GM06990 (cell line): Measurements from ENCODE around the gene PSMB11.

Experiments used
- DNase-seq: peaks from one replicate; pipeline ENCODE4 v3.0.0-alpha.2; 2011; ENCODE audit not compliant: insufficient read length; ENCODE audit errors: extremely low read depth
- H3K27me3 ChIP-seq: replicated peaks from 2 replicates; pipeline ENCODE4 v1.6.0; 2011; ENCODE audit warnings: low read length; ENCODE audit not compliant: control insufficient read depth, insufficient read depth
- H3K36me3 ChIP-seq: 2 replicates; pipeline ENCODE4 v1.5.1; 2011; ENCODE audit warnings: low read length; ENCODE audit not compliant: control insufficient read depth, insufficient read depth
- H3K4me3 ChIP-seq: replicated peaks from 2 replicates; pipeline ENCODE4 v1.5.1; 2011; ENCODE audit warnings: low read depth, mild to moderate bottlenecking, control low read depth, low read length
- TF ChIP-seq, protein P1 (sequence below): IDR thresholded peaks from 2 replicates; pipeline ENCODE4 v1.5.1; 2011; ENCODE audit warnings: low read length, control low read depth, mild to moderate bottlenecking, inconsistent platforms; ENCODE audit not compliant: insufficient read depth, poor library complexity, severe bottlenecking

PSMB11 gene

DNA sequence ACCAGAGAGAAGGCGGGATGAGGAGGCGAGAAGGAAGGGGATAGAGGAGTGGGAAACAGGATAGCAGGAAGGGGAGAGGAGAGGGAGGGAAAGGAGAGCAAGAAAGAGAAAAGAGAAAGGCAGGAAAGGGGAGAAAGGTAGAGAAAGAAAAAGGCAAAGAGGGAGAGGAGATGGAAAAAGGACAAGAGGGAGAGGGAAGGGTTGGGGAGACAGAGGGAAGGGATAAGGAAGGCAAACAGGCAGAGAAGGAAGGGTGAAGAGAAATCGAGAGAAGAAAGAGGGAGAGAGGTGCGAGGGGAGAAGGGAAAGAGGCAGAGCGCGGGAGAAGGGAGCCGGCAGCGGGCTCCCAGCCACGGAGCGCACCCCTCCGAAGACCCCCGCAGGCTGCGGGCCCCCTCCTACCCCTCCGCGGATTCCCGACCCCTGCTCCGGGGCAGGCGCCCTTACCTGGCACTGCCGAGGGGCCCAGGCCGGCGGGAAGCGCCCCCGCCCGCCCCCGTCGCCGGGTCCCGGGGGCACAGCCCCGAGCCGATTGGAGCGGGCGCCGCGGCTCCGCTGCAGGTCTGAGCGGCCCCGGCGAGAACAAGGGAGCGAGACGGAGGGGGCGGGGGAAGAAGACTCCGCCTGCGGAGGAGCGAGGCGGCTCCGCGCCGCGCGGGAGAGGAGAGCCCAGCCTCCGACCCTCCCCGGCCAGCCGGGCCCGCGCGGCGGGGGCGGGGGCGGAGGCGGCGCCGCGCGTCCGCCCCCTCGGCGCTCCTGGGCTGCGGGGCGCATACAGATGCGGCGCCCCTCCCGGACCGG lies 15.1 kb downstream of the PSMB11 start, which contains the start of gene CDH24:
TSS of gene CDH24 (minus strand) at position 565 of the 801 bp plus-strand sequence. CDS start 1,787 bp downstream, outside the sequence.
- H3K4me3 ChIP-seq = peak within 1 kb of the TSS; percentile 61
- TF ChIP-seq, protein P1, sequence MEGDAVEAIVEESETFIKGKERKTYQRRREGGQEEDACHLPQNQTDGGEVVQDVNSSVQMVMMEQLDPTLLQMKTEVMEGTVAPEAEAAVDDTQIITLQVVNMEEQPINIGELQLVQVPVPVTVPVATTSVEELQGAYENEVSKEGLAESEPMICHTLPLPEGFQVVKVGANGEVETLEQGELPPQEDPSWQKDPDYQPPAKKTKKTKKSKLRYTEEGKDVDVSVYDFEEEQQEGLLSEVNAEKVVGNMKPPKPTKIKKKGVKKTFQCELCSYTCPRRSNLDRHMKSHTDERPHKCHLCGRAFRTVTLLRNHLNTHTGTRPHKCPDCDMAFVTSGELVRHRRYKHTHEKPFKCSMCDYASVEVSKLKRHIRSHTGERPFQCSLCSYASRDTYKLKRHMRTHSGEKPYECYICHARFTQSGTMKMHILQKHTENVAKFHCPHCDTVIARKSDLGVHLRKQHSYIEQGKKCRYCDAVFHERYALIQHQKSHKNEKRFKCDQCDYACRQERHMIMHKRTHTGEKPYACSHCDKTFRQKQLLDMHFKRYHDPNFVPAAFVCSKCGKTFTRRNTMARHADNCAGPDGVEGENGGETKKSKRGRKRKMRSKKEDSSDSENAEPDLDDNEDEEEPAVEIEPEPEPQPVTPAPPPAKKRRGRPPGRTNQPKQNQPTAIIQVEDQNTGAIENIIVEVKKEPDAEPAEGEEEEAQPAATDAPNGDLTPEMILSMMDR = no peak
- H3K27me3 ChIP-seq = no peaks in the 10 kb centered on the region
- H3K36me3 ChIP-seq = peaks cover 15% of the 10 kb centered on the region
- DNase-seq = peak; percentile 75

DNA sequence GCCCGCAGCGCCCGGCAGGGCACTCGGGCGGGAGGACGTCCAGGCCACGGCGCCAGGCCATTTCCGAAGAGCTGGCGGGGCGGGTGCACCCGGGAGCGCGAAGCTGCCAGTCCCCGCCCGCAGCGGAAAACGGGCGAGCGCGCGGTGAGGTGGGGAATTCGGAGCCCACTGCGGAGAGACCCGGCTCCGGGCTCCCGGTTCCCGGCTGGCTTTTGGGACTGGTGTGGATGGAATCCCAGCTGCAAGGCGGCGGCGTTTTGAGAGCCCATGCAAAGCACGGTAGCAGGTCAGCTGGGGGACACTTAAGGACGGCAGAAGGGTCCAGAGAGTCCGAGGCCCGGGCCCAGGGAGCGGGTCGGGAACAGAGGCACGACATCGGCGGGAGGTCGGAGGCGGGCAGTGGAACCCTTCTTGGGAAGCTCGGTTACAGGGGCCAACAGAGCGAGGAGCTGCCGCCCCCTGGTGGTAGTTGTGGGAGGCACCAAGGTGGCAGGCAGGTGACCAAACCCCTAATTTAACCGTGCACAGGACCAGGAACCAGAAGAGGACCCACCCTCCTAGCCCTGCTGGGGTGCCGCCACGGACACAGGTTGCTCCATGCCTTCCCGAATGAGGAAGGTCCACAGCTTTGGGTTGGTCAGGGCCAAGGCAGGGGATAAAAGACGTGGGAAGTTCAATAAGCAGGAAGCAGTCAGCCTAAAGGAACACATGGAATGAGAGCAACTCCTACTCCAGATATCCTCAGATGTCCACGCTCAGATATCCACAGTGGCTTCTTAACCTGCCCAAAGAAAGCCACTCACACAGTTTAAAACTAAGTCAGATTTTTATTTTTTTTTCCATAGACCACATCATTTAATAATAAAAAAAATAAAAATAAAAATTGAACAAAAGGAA lies 16.0 kb downstream of the PSMB11 start:
- H3K4me3 ChIP-seq = peak overlapping the region; percentile 61
- H3K27me3 ChIP-seq = no peaks in the 10 kb centered on the region
- DNase-seq = peak; percentile 78
- peaks cover 20% of the 10 kb centered on the region for H3K36me3 ChIP-seq
- TF ChIP-seq, protein P1 = peak; percentile 93

DNA sequence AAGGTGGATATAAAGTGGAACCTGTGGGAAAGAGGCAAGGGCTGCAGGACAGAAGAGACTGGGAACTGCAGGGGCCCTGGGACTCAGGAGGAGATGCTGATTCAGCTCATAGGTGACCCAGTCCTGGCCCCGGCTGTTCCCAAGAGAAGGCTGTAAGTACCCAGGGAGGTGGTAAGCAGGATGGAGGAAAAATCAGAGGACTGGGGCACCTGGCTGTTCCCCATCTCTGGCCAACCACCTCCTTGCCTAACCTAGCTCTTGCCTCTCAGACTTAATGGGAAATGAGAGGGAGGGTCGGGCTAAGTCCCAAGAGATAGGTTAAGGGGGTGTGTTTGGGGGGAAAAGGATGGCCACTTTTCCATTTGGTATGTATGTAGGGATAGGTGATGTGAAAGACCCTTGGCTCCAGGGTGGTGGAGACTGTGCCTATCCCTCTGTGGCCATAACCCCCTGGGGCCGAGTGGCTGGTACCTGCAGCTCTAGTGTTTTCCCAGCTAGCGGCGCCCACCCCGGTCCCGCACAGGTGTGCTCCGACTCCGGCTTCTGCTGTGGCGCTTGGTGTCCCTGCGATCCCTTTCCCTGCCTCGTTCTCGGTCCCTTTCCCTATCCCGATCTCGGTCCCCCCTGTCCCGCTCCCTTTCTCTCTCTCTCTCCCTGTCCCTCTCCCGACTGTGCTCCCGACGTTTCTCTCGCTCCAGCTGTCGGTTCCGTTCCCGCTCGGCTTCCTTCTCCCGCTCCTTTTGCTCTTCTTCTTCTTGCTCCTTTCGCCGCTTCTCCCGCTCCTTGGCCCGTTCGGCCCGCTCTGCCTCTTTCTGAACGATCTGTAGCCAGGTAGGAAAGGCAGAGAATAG lies 16.9 kb downstream of the PSMB11 start:
- H3K27me3 ChIP-seq = no peaks in the 10 kb centered on the region
- no peak for DNase-seq
- TF ChIP-seq, protein P1 = no peak
- peaks cover 26% of the 10 kb centered on the region for H3K36me3 ChIP-seq
- no peak overlapping the region for H3K4me3 ChIP-seq

DNA sequence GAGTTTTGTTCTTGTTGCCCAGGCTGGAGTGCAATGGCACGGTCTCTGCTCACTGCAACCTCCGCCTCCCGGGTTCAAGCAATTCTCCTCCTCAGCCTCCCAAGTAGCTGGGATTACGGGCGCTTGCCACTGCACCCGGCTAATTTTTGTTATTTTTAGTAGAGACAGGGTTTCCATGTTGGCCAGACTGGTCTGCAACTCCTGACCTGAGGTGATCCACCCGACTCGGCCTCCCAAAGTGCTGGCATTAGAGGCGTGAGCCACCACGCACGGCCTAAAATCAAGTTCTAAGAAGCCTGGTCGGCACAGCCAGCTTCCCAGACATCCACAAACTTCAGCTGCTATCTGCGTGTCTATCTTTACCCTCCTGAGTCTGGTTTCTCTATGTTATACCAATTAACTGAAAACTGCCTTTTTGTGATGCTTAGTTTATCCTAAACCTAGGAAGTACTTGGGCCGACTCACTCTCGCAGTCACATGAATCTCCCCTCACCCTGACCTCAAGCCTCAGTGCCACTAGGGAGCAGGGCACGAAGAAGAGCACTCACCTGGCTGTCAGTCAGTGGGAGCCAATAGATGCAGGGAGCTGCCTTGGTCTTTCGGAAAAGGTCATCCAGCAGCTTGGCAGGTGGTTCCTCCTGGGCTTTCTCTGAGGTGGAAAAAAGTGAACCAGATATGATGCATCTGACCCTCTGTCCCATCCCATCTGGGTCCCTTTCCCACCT lies 18.7 kb downstream of the PSMB11 start:
- H3K36me3 ChIP-seq = peaks cover 30% of the 10 kb centered on the region
- no peak for DNase-seq
- no peak overlapping the region for H3K4me3 ChIP-seq
- no peaks in the 10 kb centered on the region for H3K27me3 ChIP-seq
- TF ChIP-seq, protein P1 = no peak

DNA sequence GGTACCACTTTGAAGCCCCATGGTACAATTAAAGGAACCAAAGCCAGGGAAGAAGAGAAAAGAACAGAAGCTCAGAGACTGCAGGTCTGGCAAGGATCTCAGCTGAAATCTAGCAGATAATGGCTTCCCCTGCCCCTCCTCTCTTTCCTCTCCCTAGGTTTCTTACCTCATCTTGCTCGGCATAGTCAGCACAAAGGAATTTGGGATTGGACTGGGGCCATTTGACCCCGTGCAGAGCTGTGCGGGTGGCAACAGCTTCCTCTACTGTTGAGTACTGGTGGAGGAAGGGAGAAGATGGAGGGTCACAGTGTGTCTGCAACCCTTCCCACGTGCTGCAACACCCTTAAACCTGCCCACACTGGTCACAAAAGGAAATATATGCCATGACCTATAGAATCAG lies 20.0 kb downstream of the PSMB11 start:
- Histone ChIP-seq H3K27me3 (no peaks in the 10 kb centered on the region), H3K36me3 (peaks cover 37% of the 10 kb centered on the region), H3K4me3 (no peak overlapping the region)
- DNase-seq = no peak
- TF ChIP-seq, protein P1 = no peak
